Karpas-422 (cell line): ENCODE data around the gene KRT76. TPM values are rescaled to one million over a fixed set of nuclear protein-coding genes. Genes with fewer than 3 reads are reported as not detected.

Experiments
- DNase-seq: peaks from one replicate; pipeline ENCODE4 v3.0.0-alpha.2; 2015
- H2AFZ ChIP-seq: fragments of 200-600 bp; sonication (generic); 2 replicates; pipeline ENCODE4 v1.6.1; 2014; ENCODE audit warnings: antibody characterized with exemption, low read length, mixed read lengths
- H3K27ac ChIP-seq: fragments of 200-600 bp; sonication (generic); 2 replicates; pipeline ENCODE4 v1.5.1; 2014; ENCODE audit warnings: mild to moderate bottlenecking, low read length, moderate library complexity
- H3K27me3 ChIP-seq: fragments of 200-600 bp; sonication (generic); 2 replicates; pipeline ENCODE4 v1.6.1; 2014; ENCODE audit warnings: low read length, mixed read lengths
- H3K36me3 ChIP-seq: fragments of 200-600 bp; sonication (generic); 2 replicates; pipeline ENCODE4 v1.6.1; 2014; ENCODE audit warnings: low read length, mixed read lengths; ENCODE audit not compliant: insufficient read depth
- H3K4me1 ChIP-seq: fragments of 200-600 bp; sonication (generic); 2 replicates; pipeline ENCODE4 v1.6.1; 2014; ENCODE audit warnings: mild to moderate bottlenecking, low read length, mixed read lengths
- H3K4me2 ChIP-seq: fragments of 200-600 bp; sonication (generic); 2 replicates; pipeline ENCODE4 v1.6.1; 2014; ENCODE audit warnings: low read length, low read depth, mild to moderate bottlenecking; ENCODE audit not compliant: poor library complexity, severe bottlenecking
- H3K4me3 ChIP-seq: fragments of 200-600 bp; sonication (generic); 2 replicates; pipeline ENCODE4 v1.5.1; 2014; ENCODE audit warnings: mild to moderate bottlenecking, antibody characterized with exemption, low read length, mixed read lengths
- H3K79me2 ChIP-seq: fragments of 200-600 bp; sonication (generic); 2 replicates; pipeline ENCODE4 v1.6.1; 2014; ENCODE audit warnings: mild to moderate bottlenecking, low read length, mixed read lengths
- H3K9ac ChIP-seq: fragments of 200-600 bp; sonication (generic); 2 replicates; pipeline ENCODE4 v1.6.0; 2014; ENCODE audit warnings: low read length
- H3K9me2 ChIP-seq: fragments of 200-600 bp; sonication (generic), shearing (Covaris generic); replicated peaks from 2 replicates; pipeline ENCODE4 v1.6.0; 2014; ENCODE audit warnings: mild to moderate bottlenecking, low read length, moderate library complexity; ENCODE audit not compliant: insufficient read depth
- H3K9me3 ChIP-seq: fragments of 300-700, 200-600 bp; sonication (generic); 2 replicates; pipeline ENCODE4 v1.6.1; 2014; ENCODE audit warnings: low read length, mixed read lengths
- H4K20me1 ChIP-seq: fragments of 200-600 bp; sonication (generic); 2 replicates; pipeline ENCODE4 v1.6.1; 2014; ENCODE audit warnings: mild to moderate bottlenecking, antibody characterized with exemption, low read length, low read depth; ENCODE audit not compliant: insufficient read depth
- total RNA-seq: library from RNA; depleted of rRNA; stranded (reverse); fragments of >200 nt; shearing (Covaris generic); gene quantifications from 2 replicates; pipeline ENCODE4 v1.2.3, GENCODE V29; 2014; ENCODE audit warnings: low replicate concordance

The KRT76 gene
- total RNA-seq, 1 experiment from 2014 or later = not detected

DNA sequence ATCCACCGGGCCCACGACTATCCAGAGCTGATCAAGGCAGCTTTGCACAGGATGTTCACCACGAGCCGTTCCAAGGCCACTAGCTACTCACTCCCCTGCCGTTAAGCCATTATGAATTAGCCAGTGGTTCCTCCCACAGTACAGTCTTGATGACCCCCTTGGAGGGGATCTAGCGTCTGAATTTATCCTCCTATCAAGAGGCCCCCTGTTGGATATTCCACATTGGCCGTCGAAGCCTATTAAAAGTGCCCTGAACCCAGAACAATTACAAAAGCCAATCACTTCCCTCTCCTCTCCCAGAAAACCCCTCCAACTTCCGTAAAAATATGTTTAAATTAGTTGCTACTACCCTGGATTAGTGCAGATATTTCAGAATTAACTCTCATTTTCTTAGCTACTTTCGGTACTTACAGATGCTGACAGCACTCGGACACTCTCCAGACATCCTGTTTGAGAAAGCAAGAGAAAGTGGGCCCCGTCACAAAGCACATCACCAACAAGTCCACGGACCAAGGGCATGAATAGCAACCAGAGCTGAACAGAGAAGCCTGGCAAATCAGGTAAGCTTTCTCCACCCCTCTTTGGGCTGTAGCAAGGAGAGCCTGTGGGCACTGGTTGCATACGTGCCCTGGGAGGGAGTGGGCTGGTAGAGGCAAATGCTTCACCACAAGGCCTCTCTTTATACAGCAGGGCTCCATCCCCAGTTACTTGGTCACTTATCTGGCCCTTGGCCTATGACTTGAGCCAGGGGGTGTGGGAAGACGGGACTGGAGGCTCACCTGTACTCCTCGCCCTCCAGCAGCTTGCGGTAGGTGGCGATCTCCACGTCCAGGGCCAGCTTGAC, 13.5 kb upstream of the KRT76 start:
- Histone ChIP-seq H3K4me1 (peaks cover 5% of the 10 kb centered on the region), H3K79me2 (no peaks in the 10 kb centered on the region), H3K4me2 (no peak overlapping the region), H3K9me2 (no peaks in the 10 kb centered on the region), H3K36me3 (no peaks in the 10 kb centered on the region), H4K20me1 (0 out of 2 replicates have a peak, but pooled peaks cover 4% of the 10 kb centered on the region), H3K4me3 (no peak overlapping the region), H3K27ac (no peak overlapping the region), H3K9me3 (no peaks in the 10 kb centered on the region), H2AFZ (no peak overlapping the region), H3K27me3 (no peaks in the 10 kb centered on the region), H3K9ac (no peak overlapping the region)
- no peak for DNase-seq

DNA sequence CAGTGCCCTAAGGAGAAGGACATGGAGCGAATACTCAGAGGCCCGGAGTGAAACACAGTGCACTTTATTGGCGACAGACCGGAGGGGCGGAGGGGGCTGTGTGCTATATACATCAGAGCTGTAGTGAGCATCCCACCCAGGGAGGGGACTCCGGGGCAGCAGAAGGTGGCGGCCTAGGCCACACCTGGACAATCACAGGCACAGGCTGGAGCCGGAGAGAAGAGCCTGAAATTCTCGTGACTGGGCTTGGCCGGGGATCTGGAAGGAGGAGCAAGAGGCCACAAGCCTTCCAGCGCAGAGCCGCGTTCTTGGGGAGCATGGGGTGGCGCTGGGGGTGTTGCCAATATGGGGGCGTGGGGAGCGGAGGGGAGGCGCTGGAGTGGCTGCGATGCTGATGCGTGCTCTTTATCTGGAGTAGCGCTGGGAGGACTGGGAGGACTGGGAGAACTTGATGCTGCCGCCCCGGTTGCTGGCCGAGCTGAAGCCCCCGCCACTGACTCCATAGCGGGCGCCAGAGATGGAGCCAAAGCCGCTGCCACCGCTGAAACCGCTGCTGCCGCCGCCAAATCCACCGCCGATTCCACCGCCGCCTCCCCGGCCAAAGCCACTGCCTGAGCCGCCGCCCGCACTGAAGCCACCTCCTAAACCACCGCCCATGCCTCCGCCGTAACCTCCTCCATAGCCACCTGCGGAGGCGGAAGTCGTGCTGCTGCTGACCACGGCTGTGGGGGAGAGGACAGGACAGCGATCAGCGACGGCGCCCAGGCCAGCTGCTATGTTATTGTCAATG, 12.7 kb upstream of the KRT76 start:
- peaks cover 13% of the 10 kb centered on the region for H3K4me1 ChIP-seq
- H3K9me2 ChIP-seq = no peaks in the 10 kb centered on the region

DNA sequence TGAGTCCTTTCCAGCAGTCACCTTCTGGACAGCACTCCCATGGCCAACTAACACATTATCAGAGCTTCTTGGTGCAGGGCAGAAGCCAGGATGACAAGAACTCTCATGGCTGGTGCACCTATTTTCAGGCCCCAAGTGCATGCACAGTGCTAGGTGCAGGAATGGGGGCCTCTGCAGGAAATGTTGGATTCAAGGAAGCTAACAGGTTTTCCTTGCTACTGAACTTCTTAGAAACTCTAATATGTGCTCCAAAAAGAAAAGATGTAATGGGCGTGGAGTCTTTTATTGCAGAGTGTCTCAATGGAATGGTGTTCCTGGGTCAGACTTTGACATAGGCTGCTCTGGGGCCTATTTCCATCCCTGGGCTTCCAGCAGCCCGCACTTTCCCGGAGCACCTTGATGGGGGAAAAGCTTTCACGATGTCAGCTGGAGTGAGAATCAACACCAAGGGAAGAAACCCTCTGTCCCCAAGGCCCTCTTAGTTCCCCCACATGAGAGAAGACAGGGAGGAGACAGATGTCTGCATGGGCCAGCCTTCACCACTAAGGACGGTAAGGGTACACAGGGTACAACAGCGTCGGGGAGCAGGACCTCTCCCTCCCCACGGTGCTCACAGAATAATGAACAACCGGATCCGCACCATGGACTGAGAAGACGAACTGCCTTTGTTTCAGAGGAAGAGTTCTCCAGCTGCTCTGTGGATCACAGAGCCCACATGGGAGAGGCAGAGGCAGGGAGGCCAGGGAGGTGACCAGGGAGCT, 11.9 kb upstream of the KRT76 start:
- Histone ChIP-seq H3K4me2 (no peak overlapping the region), H3K4me1 (peaks cover 15% of the 10 kb centered on the region), H3K4me3 (no peak overlapping the region), H3K9me2 (no peaks in the 10 kb centered on the region), H3K9ac (no peak overlapping the region), H3K79me2 (no peaks in the 10 kb centered on the region), H3K36me3 (no peaks in the 10 kb centered on the region), H3K27ac (no peak overlapping the region), H3K27me3 (no peaks in the 10 kb centered on the region), H3K9me3 (no peaks in the 10 kb centered on the region), H2AFZ (no peak overlapping the region), H4K20me1 (0 out of 2 replicates have a peak, but pooled peaks cover 4% of the 10 kb centered on the region)
- DNase-seq = no peak

More for the DNA sequence above, 12.7 kb upstream of the KRT76 start:
- no peaks in the 10 kb centered on the region for H3K79me2 ChIP-seq
- H3K4me2 ChIP-seq = no peak overlapping the region
- H3K9me3 ChIP-seq = no peaks in the 10 kb centered on the region
- no peak for DNase-seq
- H3K4me3 ChIP-seq = no peak overlapping the region
- no peak overlapping the region for H2AFZ ChIP-seq
- 0 out of 2 replicates have a peak, but pooled peaks cover 4% of the 10 kb centered on the region for H4K20me1 ChIP-seq
- H3K9ac ChIP-seq = no peak overlapping the region
- H3K36me3 ChIP-seq = no peaks in the 10 kb centered on the region
- H3K27me3 ChIP-seq = no peaks in the 10 kb centered on the region
- no peak overlapping the region for H3K27ac ChIP-seq

DNA sequence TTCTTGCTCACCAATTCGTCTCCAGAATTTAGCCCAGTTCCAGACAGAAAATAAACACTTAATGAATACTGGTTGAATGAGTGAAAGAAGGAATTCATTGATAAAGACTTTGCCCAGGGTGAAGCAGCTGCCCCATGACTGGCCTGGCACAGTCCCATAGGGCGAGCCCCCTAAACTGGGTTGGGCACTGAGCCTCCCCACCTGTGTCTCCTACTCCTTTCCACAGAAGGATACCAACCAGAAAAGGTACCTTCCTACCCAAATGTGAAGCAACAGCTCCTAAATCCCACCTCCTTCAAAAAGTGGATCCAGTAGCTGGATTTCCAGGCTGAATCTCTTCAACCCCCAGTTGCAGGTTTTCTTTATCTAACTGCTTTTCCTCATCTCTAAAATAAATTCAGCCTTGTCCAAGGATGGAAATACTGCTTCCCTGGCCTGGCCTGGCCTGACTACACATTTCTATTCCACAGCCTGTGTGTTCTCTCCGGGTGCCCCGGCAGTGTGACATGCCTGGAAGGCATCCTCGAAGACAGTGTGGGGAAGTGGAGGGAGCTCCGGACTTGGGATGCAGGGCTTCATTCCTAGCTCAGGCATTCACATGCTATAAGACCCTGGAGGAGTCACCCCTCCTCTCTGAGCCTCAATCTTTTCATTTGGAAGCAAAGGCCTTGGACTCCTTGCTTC, 11.2 kb upstream of the KRT76 start:
- DNase-seq = no peak
- Histone ChIP-seq H4K20me1 (0 out of 2 replicates have a peak, but pooled peaks cover 4% of the 10 kb centered on the region), H3K9ac (no peak overlapping the region), H3K9me3 (no peaks in the 10 kb centered on the region), H3K79me2 (no peaks in the 10 kb centered on the region), H3K4me3 (no peak overlapping the region), H3K4me1 (peaks cover 21% of the 10 kb centered on the region), H3K9me2 (no peaks in the 10 kb centered on the region), H3K36me3 (no peaks in the 10 kb centered on the region), H3K27ac (no peak overlapping the region), H3K4me2 (no peak overlapping the region), H2AFZ (no peak overlapping the region), H3K27me3 (no peaks in the 10 kb centered on the region)

DNA sequence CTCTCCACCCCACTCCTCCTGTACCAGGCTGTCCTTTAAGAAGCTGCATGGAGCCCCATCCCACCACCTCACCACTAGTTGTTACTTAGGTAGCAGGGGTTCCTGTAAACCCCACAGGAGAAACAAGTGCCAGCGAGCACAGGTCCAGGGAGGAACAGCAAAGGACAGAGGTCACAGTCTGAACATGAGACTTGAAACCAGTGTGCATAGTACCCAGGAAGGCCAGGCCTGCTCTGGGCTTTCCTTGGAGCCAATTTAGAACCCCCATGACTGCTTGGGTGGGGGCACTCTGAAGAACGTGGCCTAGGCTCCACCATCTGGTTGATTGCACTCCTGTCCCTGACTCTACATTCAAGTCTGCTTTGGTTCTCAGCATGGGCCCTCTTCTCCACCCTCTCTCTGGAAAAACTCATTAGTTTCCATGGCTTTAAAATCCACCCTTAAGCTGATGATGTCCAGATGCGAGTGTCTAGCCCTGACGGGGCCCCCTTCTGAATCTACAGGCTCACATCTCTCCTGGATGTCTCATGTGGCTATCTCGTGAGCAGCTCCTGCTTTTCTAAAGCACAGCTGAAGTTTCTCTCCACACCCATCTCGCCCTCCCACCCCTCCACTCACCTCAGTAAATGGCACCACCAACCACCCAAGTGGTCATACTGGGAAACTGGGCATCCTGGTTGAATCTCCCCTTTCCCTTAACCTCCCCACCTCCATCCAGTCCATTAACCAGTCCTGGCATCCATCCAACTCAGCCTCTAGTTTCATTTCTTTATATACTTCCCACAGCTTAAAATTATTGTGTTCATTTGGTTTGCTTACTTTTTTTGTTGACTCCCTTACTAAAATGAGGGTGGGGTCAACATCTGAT, 10.4 kb upstream of the KRT76 start:
- no peak overlapping the region for H3K4me3 ChIP-seq
- H3K9me2 ChIP-seq = no peaks in the 10 kb centered on the region
- H3K4me2 ChIP-seq = no peak overlapping the region
- no peaks in the 10 kb centered on the region for H3K79me2 ChIP-seq
- no peak overlapping the region for H3K9ac ChIP-seq
- H3K27me3 ChIP-seq = no peaks in the 10 kb centered on the region
- no peak overlapping the region for H3K27ac ChIP-seq
- H4K20me1 ChIP-seq = 0 out of 2 replicates have a peak, but pooled peaks cover 4% of the 10 kb centered on the region
- H3K36me3 ChIP-seq = no peaks in the 10 kb centered on the region
- H3K9me3 ChIP-seq = no peaks in the 10 kb centered on the region
- peaks cover 21% of the 10 kb centered on the region for H3K4me1 ChIP-seq
- no peak overlapping the region for H2AFZ ChIP-seq
- DNase-seq = peak; percentile 44

DNA sequence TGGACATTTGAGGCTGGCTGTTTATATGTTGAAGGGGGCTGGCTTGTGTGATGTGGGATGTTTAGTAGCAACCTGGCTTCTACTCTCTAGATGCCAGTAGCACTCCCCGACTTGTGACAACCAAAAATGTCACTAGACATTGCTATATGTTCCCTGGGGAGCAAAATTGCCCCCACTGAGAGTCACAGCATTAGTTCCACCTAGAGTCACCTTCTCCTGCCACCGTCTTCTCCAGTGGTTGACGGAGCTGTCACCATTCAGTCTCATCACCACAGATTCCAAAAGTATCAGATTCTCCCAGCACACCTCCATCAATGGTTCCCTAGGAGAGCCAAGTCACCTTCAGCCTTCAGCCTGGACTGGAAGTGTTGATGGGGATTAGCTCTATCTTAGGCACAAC, 7.8 kb upstream of the KRT76 start:
- H3K4me3 ChIP-seq = no peak overlapping the region
- no peaks in the 10 kb centered on the region for H3K9me3 ChIP-seq
- H3K4me2 ChIP-seq = no peak overlapping the region
- no peak for DNase-seq
- peaks cover 4% of the 10 kb centered on the region; the same call in 1 of the 2 replicates for H4K20me1 ChIP-seq
- no peaks in the 10 kb centered on the region for H3K27me3 ChIP-seq
- H3K4me1 ChIP-seq = peaks cover 21% of the 10 kb centered on the region
- no peak overlapping the region for H2AFZ ChIP-seq
- H3K9ac ChIP-seq = no peak overlapping the region
- H3K79me2 ChIP-seq = no peaks in the 10 kb centered on the region
- H3K9me2 ChIP-seq = no peaks in the 10 kb centered on the region
- no peaks in the 10 kb centered on the region for H3K36me3 ChIP-seq
- H3K27ac ChIP-seq = no peak overlapping the region
